GM12878 (cell line): ENCODE data around the gene DICER1. TPM values are rescaled to one million over a fixed set of nuclear protein-coding genes. Genes with fewer than 3 reads are reported as not detected.

Experiments
- CEBPB ChIP-seq, 2 experiments: fragments of 150-350 bp in 1 of 2; IDR thresholded peaks; 2 replicates each; pipeline ENCODE4 v1.6.1; 2012 to 2014; ENCODE audit warnings: low read depth in 2 of 2, low read length in 2 of 2, borderline replicate concordance in 1 of 2, inconsistent platforms in 1 of 2
- EED ChIP-seq: sonication (generic); IDR thresholded peaks from 2 replicates; pipeline ENCODE4 v1.6.1; 2016; ENCODE audit warnings: antibody characterized with exemption, low read depth
- EGR1 ChIP-seq, 2 experiments: IDR thresholded peaks; 1 replicate in 1 of 2; 2 replicates in 1 of 2; pipeline ENCODE4 v1.6.1; 2011 to 2012; ENCODE audit warnings: low read depth in 2 of 2, low read length in 2 of 2, borderline replicate concordance in 1 of 2, mild to moderate bottlenecking in 1 of 2, moderate library complexity in 1 of 2
- EP300 ChIP-seq, 2 experiments: fragments of 150-350 bp in 1 of 2; IDR thresholded peaks; 2 replicates each; pipeline ENCODE4 v1.6.1; 2011 to 2012; ENCODE audit warnings: low read depth in 2 of 2, low read length in 2 of 2, borderline replicate concordance in 1 of 2, improper control_type of control experiment in 1 of 2, inconsistent platforms in 1 of 2; ENCODE audit not compliant: control insufficient read depth in 1 of 2
- JUND ChIP-seq: IDR thresholded peaks from 2 replicates; pipeline ENCODE4 v1.6.1; 2012; ENCODE audit warnings: low read depth, mild to moderate bottlenecking, low read length, improper control_type of control experiment, moderate library complexity
- PAX8 ChIP-seq: fragments of 450-650 bp; IDR thresholded peaks from 2 replicates; pipeline ENCODE4 v1.6.1; 2017; ENCODE audit warnings: mild to moderate bottlenecking, moderate library complexity
- PML ChIP-seq: IDR thresholded peaks from 2 replicates; pipeline ENCODE4 v1.6.1; 2012; ENCODE audit warnings: low read length, inconsistent platforms
- POU2F2 ChIP-seq: IDR thresholded peaks from 3 replicates; pipeline ENCODE4 v1.6.1; 2011; ENCODE audit warnings: low read depth, mild to moderate bottlenecking, low read length, borderline replicate concordance
- RB1 ChIP-seq: fragments of 450-650 bp; formaldehyde crosslinking; IDR thresholded peaks from 2 replicates; pipeline ENCODE4 v1.6.1; 2017; ENCODE audit warnings: mild to moderate bottlenecking, borderline replicate concordance
- RUNX3 ChIP-seq: IDR thresholded peaks from 2 replicates; pipeline ENCODE4 v1.6.1; 2012; ENCODE audit warnings: low read length, inconsistent platforms
- TAF1 ChIP-seq: IDR thresholded peaks from 2 replicates; pipeline ENCODE4 v1.6.1; 2011; ENCODE audit warnings: mild to moderate bottlenecking, low read depth, low read length, borderline replicate concordance
- YBX1 ChIP-seq: fragments of 450-650 bp; IDR thresholded peaks from 2 replicates; pipeline ENCODE4 v1.6.1; 2016; ENCODE audit warnings: antibody characterized with exemption
- polyA plus RNA-seq, 11 experiments: library from polyadenylated mRNA; depleted of rRNA in 4 of 11; unstranded in 6 of 11; stranded (reverse) in 5 of 11; fragments of >200 nt; fragmentation: Nextera tagmentation in 4 of 11; fragmentation: Illumina TruSeq in 1 of 11; extraction: Ambion mirVana in 4 of 11; extraction: Trizol in 1 of 11; gene quantifications; 1 replicate in 1 of 11; 2 replicates in 10 of 11; pipeline versions ENCODE4 v1.2.1 to v1.2.3, GENCODE V29; 2011 to 2016; ENCODE audit warnings: inconsistent platforms in 2 of 11, missing spikeins in 2 of 11, low read depth in 1 of 11
- total RNA-seq, 4 experiments: library from RNA; depleted of rRNA in 3 of 4; stranded (reverse); fragments of >200 nt in 3 of 4; fragmentation: Illumina TruSeq in 1 of 4; extraction: Trizol in 1 of 4; gene quantifications; 2 replicates each; pipeline versions ENCODE4 v1.2.1 to v1.2.3, GENCODE V29; 2013 to 2021
- TF ChIP-seq, protein P1 (sequence below): fragments of 450-650 bp; IDR thresholded peaks from 2 replicates; pipeline ENCODE4 v1.6.1; 2017; ENCODE audit warnings: mild to moderate bottlenecking, moderate library complexity
- TF ChIP-seq, protein P2 (sequence below): IDR thresholded peaks from 2 replicates; pipeline ENCODE4 v1.6.1; 2012; ENCODE audit warnings: mild to moderate bottlenecking, low read depth, low read length
- TF ChIP-seq, protein P3 (sequence below): IDR thresholded peaks from 2 replicates; pipeline ENCODE4 v1.6.1; 2012; ENCODE audit warnings: low read depth, low read length, improper control_type of control experiment
- TF ChIP-seq, protein P4 (sequence below): fragments of 450-650 bp; formaldehyde crosslinking; IDR thresholded peaks from 2 replicates; pipeline ENCODE4 v1.4.0; 2022; ENCODE audit warnings: mild to moderate bottlenecking, moderate library complexity

DICER1 gene
- total and polyA plus RNA-seq, 10 of the 15 experiments (the other 5 are each of a cell fraction or from before 2014, with no cell fraction given), result 6.8 to 70.8 (median 37.1) TPM

DNA sequence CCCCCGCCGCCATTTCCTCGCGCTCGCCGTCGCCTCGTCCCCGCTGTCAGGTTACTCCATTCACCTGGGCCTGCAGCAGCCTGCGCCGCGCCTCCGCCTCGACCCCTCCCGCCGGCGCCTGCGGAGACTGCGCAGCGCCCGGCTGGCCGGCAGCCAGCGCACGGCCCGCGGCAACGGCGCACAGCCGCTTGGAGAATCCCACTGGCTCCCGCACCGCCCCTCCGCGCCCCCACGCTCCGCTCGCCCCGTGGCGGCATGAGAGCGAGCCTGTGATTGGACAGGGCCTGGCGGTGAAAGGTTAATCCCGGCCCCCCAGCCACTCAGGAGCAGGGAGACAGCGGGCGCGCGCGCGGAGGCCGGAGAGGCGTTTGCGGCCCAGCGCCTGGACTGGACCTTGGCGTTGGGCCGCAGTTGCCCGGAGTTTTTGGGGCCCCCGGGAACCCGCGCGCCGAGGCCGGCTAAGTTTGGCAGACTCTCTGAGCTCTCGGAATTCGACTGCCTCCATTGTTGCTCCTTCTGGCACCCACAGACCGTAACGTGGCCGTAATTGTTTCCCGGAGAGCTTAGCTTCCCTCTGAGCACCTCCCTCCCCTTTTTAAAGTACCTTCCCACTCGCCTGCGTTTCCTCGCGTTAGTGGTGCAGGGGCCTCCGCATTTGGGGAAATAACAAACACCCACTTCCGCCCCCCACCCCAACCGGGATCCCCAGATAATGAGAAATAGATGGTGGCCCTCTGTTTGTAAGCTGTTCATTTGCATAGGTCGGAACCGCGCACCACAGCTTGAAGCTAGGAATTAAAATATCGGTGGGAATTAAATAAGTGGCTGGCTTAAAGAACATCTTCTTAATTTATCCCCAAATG lies at the start of gene DICER1 (continued):
- TF ChIP-seq, protein P1, sequence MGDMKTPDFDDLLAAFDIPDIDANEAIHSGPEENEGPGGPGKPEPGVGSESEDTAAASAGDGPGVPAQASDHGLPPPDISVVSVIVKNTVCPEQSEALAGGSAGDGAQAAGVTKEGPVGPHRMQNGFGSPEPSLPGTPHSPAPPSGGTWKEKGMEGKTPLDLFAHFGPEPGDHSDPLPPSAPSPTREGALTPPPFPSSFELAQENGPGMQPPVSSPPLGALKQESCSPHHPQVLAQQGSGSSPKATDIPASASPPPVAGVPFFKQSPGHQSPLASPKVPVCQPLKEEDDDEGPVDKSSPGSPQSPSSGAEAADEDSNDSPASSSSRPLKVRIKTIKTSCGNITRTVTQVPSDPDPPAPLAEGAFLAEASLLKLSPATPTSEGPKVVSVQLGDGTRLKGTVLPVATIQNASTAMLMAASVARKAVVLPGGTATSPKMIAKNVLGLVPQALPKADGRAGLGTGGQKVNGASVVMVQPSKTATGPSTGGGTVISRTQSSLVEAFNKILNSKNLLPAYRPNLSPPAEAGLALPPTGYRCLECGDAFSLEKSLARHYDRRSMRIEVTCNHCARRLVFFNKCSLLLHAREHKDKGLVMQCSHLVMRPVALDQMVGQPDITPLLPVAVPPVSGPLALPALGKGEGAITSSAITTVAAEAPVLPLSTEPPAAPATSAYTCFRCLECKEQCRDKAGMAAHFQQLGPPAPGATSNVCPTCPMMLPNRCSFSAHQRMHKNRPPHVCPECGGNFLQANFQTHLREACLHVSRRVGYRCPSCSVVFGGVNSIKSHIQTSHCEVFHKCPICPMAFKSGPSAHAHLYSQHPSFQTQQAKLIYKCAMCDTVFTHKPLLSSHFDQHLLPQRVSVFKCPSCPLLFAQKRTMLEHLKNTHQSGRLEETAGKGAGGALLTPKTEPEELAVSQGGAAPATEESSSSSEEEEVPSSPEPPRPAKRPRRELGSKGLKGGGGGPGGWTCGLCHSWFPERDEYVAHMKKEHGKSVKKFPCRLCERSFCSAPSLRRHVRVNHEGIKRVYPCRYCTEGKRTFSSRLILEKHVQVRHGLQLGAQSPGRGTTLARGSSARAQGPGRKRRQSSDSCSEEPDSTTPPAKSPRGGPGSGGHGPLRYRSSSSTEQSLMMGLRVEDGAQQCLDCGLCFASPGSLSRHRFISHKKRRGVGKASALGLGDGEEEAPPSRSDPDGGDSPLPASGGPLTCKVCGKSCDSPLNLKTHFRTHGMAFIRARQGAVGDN, result peak; percentile 59
- TF ChIP-seq, protein P2, sequence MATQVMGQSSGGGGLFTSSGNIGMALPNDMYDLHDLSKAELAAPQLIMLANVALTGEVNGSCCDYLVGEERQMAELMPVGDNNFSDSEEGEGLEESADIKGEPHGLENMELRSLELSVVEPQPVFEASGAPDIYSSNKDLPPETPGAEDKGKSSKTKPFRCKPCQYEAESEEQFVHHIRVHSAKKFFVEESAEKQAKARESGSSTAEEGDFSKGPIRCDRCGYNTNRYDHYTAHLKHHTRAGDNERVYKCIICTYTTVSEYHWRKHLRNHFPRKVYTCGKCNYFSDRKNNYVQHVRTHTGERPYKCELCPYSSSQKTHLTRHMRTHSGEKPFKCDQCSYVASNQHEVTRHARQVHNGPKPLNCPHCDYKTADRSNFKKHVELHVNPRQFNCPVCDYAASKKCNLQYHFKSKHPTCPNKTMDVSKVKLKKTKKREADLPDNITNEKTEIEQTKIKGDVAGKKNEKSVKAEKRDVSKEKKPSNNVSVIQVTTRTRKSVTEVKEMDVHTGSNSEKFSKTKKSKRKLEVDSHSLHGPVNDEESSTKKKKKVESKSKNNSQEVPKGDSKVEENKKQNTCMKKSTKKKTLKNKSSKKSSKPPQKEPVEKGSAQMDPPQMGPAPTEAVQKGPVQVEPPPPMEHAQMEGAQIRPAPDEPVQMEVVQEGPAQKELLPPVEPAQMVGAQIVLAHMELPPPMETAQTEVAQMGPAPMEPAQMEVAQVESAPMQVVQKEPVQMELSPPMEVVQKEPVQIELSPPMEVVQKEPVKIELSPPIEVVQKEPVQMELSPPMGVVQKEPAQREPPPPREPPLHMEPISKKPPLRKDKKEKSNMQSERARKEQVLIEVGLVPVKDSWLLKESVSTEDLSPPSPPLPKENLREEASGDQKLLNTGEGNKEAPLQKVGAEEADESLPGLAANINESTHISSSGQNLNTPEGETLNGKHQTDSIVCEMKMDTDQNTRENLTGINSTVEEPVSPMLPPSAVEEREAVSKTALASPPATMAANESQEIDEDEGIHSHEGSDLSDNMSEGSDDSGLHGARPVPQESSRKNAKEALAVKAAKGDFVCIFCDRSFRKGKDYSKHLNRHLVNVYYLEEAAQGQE, result no peak
- no peak for TF ChIP-seq CEBPB (IDR thresholded peaks at IDR 0.05; ENCODE audit: borderline replicate concordance in 1 of 2, low read depth in 2 of 2, low read length in 2 of 2)
- TF ChIP-seq TAF1, result peak; percentile 16; the same call in 1 of the 2 replicates
- TF ChIP-seq EED, result peak; percentile 42; the same call in 1 of the 2 replicates
- peak; percentile 49; the same call in 1 of the 2 replicates for TF ChIP-seq RB1
- TF ChIP-seq YBX1, result no peak
- no peak for TF ChIP-seq JUND
- peak; percentile 68; the same call in 1 of the 3 replicates for TF ChIP-seq POU2F2
- TF ChIP-seq, protein P3, sequence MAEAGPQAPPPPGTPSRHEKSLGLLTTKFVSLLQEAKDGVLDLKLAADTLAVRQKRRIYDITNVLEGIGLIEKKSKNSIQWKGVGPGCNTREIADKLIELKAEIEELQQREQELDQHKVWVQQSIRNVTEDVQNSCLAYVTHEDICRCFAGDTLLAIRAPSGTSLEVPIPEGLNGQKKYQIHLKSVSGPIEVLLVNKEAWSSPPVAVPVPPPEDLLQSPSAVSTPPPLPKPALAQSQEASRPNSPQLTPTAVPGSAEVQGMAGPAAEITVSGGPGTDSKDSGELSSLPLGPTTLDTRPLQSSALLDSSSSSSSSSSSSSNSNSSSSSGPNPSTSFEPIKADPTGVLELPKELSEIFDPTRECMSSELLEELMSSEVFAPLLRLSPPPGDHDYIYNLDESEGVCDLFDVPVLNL, result no peak
- TF ChIP-seq RUNX3, result peak; percentile 61
- TF ChIP-seq PML, result 0 out of 2 replicates have a peak, but pooled peaks have one; percentile 67
- no peak for TF ChIP-seq PAX8
- TF ChIP-seq EGR1 (IDR thresholded peaks at IDR 0.05; ENCODE audit: borderline replicate concordance in 1 of 2, low read depth in 2 of 2, low read length in 2 of 2), result peak; percentile 85 to 94
- TF ChIP-seq EP300 (IDR thresholded peaks at IDR 0.05; ENCODE audit: borderline replicate concordance in 1 of 2, control insufficient read depth in 1 of 2, low read depth in 2 of 2, low read length in 2 of 2), result no peak
- TF ChIP-seq, protein P4, sequence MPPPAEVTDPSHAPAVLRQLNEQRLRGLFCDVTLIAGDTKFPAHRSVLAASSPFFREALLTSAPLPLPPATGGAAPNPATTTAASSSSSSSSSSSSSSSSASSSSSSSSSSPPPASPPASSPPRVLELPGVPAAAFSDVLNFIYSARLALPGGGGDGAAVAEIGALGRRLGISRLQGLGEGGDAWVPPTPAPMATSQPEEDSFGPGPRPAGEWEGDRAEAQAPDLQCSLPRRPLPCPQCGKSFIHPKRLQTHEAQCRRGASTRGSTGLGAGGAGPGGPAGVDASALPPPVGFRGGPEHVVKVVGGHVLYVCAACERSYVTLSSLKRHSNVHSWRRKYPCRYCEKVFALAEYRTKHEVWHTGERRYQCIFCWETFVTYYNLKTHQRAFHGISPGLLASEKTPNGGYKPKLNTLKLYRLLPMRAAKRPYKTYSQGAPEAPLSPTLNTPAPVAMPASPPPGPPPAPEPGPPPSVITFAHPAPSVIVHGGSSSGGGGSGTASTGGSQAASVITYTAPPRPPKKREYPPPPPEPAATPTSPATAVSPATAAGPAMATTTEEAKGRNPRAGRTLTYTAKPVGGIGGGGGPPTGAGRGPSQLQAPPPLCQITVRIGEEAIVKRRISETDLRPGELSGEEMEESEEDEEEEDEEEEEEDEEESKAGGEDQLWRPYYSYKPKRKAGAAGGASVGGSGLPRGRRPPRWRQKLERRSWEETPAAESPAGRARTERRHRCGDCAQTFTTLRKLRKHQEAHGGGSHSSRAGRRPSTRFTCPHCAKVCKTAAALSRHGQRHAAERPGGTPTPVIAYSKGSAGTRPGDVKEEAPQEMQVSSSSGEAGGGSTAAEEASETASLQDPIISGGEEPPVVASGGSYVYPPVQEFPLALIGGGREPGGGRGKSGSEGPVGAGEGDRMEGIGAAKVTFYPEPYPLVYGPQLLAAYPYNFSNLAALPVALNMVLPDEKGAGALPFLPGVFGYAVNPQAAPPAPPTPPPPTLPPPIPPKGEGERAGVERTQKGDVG (CRISPR knock-in tag), result no peak
